Measurements from ENCODE around the gene GYG2. TPM values are rescaled to one million over a fixed set of nuclear protein-coding genes. Genes with fewer than 3 reads are reported as not detected.

The GYG2 gene
- total RNA-seq, 4 donors from 2014 or later: 3.8 to 13.7 (median 8.5) TPM

GRCh38 chrX:2931612-2932011 lies 102.9 kb downstream of the GYG2 start:
- no peaks in the 10 kb centered on the region for H3K27me3 ChIP-seq
- TF ChIP-seq CTCF (IDR thresholded peaks at IDR 0.05): no peak
- TF ChIP-seq EP300 (IDR thresholded peaks at IDR 0.05): no peak
- no peak for TF ChIP-seq POLR2AphosphoS5 (IDR thresholded peaks at IDR 0.05)
- no peak for TF ChIP-seq POLR2A (IDR thresholded peaks at IDR 0.05)
- H3K4me1 ChIP-seq: no peaks in the 10 kb centered on the region
- no peak for ATAC-seq
- H3K27ac ChIP-seq: no peak overlapping the region
- no peak overlapping the region for H3K4me3 ChIP-seq
- no peaks in the 10 kb centered on the region for H3K36me3 ChIP-seq
- H3K9me3 ChIP-seq: no peaks in the 10 kb centered on the region
- WGBS, 2 donors (ENCODE audit: low coverage in 1 of 2): 71 to 86% methylated on average over 2 to 4 of the region's 4 CpGs

Other genes starting within 250 kb of the GYG2 start
- gene CD99, start 137.6 kb upstream of the GYG2 start, total RNA-seq: 100 to 1,000 TPM; 285 to 421 (median 292) TPM
- gene XG, start 76.9 kb upstream of the GYG2 start, total RNA-seq: under 1 TPM in 3 of 4 donors, not detected in 1; 0.19 to 0.67 (median 0.47) TPM
- gene ARSD, start 100.4 kb downstream of the GYG2 start, total RNA-seq: 10 to 100 TPM; 11.5 to 20.2 (median 12.4) TPM
- gene ARSH, start 177.6 kb downstream of the GYG2 start, total RNA-seq: under 1 TPM in 1 of 4 donors, not detected in 3; 0.42 TPM
- under 1 TPM in 3 of 4 donors, not detected in 1; 0.27 to 0.32 (median 0.31) TPM for gene ARSF, start 212.5 kb downstream of the GYG2 start, total RNA-seq

Measured in gastroesophageal sphincter (tissue), 4 donors.